SK-N-MC (cell line): ENCODE results near the gene ATAD2B.

ENCODE experiments used
- EZH2 ChIP-seq: fragments of 200-600 bp; sonication (generic); IDR thresholded peaks from one replicate; pipeline ENCODE4 v1.6.1; 2017; ENCODE audit warnings: antibody characterized with exemption
- FOXP2 ChIP-seq: optimal IDR thresholded peaks from 2 replicates; pipeline ENCODE3; 2011; ENCODE audit warnings: mild to moderate bottlenecking, moderate library complexity; ENCODE audit not compliant: insufficient read depth; ENCODE audit errors: extremely low read length, control extremely low read depth
- POLR2AphosphoS5 ChIP-seq: IDR thresholded peaks from 2 replicates; pipeline ENCODE4 v1.6.1; 2012; ENCODE audit warnings: mild to moderate bottlenecking, low read depth, low read length, borderline replicate concordance

GRCh38 chr2:23784971-23785370 is 142.0 kb downstream of the ATAD2B start:
- TF ChIP-seq EZH2 (no peak), FOXP2 (no peak), POLR2AphosphoS5 (no peak)
